Activated B cell treated with CpG ODN at 0.5 μM for 24 hours (primary cell): Measurements from ENCODE around the gene MEIS2. TPM values are rescaled to one million over a fixed set of nuclear protein-coding genes. Genes with fewer than 3 reads are reported as not detected.

Experiments
- ATAC-seq: fragments of 200-7000 bp; cut with Tn5 transposase; one replicate; pipeline ENCODE4 v1.10.0; 2021; ENCODE audit warnings: low read depth, mild to moderate bottlenecking, moderate library complexity
- CTCF ChIA-PET: fragments of 350-600 bp; sonication (Branson Sonifier 250); formaldehyde crosslinking; loops from one replicate; lab custom pipeline; 2021; ENCODE audit warnings: antibody characterized with exemption; lab: Charles Lee
- POLR2A ChIA-PET: fragments of 350-600 bp; sonication (Branson Sonifier 250); formaldehyde crosslinking; loops from one replicate; lab custom pipeline; 2021; ENCODE audit warnings: antibody characterized with exemption; lab: Charles Lee
- DNase-seq: peaks from one replicate; pipeline ENCODE4 v3.0.0; 2022
- H3K27ac Mint-ChIP-seq: one replicate; pipeline ENCODE4 v1.8.0; 2020; ENCODE audit warnings: mixed read lengths
- H3K27me3 Mint-ChIP-seq: one replicate; pipeline ENCODE4 v1.8.0; 2021; ENCODE audit warnings: mixed read lengths
- H3K36me3 Mint-ChIP-seq: one replicate; pipeline ENCODE4 v1.8.0; 2021; ENCODE audit warnings: low read depth, mixed read lengths
- H3K4me1 Mint-ChIP-seq: one replicate; pipeline ENCODE4 v1.8.0; 2021; ENCODE audit warnings: mixed read lengths
- H3K4me3 Mint-ChIP-seq: one replicate; pipeline ENCODE4 v1.8.0; 2020; ENCODE audit warnings: mild to moderate bottlenecking, mixed read lengths
- H3K9me3 Mint-ChIP-seq: one replicate; pipeline ENCODE4 v1.8.0; 2020; ENCODE audit warnings: mixed read lengths
- CTCF ChIP-seq: fragments of 200-600 bp; IDR thresholded peaks from one replicate; pipeline ENCODE4 v1.8.0; 2022; ENCODE audit warnings: antibody characterized with exemption, mild to moderate bottlenecking
- intact Hi-C: fragments of 100-400 bp; cut with micrococcal nuclease; formaldehyde crosslinking; loops from one replicate; pipeline ENCODE4 v1.15.1; 2024
- total RNA-seq: library from RNA; stranded (reverse); gene quantifications from 2 replicates; pipeline ENCODE4 v1.2.3, GENCODE V29; 2022

MEIS2 gene
- total RNA-seq, 1 donor from 2014 or later, result 0.24 TPM

- no peak for TF ChIP-seq CTCF
- POLR2A ChIA-PET, result no interaction called here
- H3K4me1 Mint-ChIP-seq, result no peaks in the 10 kb centered on the region
- CTCF ChIA-PET, result no interaction called here
- no peak for DNase-seq
- intact Hi-C loops, result no loop called here
- no peaks in the 10 kb centered on the region for H3K9me3 Mint-ChIP-seq
- no peak overlapping the region for H3K4me3 Mint-ChIP-seq
- H3K27me3 Mint-ChIP-seq, result peaks cover 6% of the 10 kb centered on the region
- no peaks in the 10 kb centered on the region for H3K36me3 Mint-ChIP-seq
- H3K27ac Mint-ChIP-seq, result no peak overlapping the region
- no peak for ATAC-seq
These were observed 255.8 kb downstream of the MEIS2 start for GRCh38 chr15:36844534-36844998.

GRCh38 chr15:36843822-36844221 lies 256.5 kb downstream of the MEIS2 start:
- ChIA-PET CTCF (no interaction called here), POLR2A (no interaction called here)
- DNase-seq, result no peak
- intact Hi-C loops, result no loop called here
- no peak overlapping the region for H3K4me3 Mint-ChIP-seq
- peaks cover 6% of the 10 kb centered on the region for H3K27me3 Mint-ChIP-seq
- no peaks in the 10 kb centered on the region for H3K4me1 Mint-ChIP-seq
- H3K9me3 Mint-ChIP-seq, result no peaks in the 10 kb centered on the region
- no peaks in the 10 kb centered on the region for H3K36me3 Mint-ChIP-seq
- no peak for ATAC-seq
- H3K27ac Mint-ChIP-seq, result no peak overlapping the region
- no peak for TF ChIP-seq CTCF

GRCh38 chr15:36841193-36841592 lies 259.2 kb downstream of the MEIS2 start:
- Mint-ChIP-seq H3K4me1 (no peaks in the 10 kb centered on the region), H3K4me3 (no peak overlapping the region), H3K36me3 (no peaks in the 10 kb centered on the region), H3K9me3 (no peaks in the 10 kb centered on the region), H3K27me3 (peaks cover 2% of the 10 kb centered on the region), H3K27ac (no peak overlapping the region)
- ChIA-PET CTCF (no interaction called here), POLR2A (no interaction called here)
- intact Hi-C loops, result no loop called here
- TF ChIP-seq CTCF, result no peak
- ATAC-seq, result no peak
- no peak for DNase-seq
